NCI-H446 treated with DMSO at 0.1 percent for 48 hours (cell line): ENCODE results near the gene OR1E2.
"Not testable (repeated sequence)": the region's sequence is repeated elsewhere in the genome, so short reads cannot be mapped to it uniquely, and the experiment has no call there.

Experiments used
- DNase-seq: peaks from one replicate; lab custom pipeline; 2025; lab: John Stamatoyannopoulos, UW

The OR1E2 gene, protein sequence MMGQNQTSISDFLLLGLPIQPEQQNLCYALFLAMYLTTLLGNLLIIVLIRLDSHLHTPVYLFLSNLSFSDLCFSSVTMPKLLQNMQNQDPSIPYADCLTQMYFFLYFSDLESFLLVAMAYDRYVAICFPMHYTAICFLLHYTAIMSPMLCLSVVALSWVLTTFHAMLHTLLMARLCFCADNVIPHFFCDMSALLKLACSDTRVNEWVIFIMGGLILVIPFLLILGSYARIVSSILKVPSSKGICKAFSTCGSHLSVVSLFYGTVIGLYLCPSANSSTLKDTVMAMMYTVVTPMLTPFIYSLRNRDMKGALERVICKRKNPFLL

DNA sequence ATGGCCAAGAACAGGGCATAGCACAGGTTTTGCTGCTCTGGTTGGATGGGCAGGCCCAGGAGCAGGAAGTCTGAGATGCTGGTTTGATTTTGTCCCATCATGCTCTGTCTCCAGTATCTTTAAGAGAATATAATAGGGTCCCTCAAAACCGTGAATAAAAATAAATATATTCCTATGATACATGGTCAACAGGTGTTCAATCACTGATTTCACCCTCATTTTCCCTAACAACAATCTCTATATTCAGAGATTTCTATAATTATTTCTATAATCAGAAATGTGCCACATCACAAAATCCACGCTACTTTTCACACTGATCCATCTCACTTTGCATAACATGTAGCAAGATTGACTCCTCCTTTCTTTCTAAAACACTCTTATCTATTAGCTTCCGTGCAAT, at the start of gene OR1E2:
Gene OR1E2 (minus strand): TSS at position 101 of the 400 bp plus-strand sequence. CDS start 0 bp downstream, at position 101.
- no peak for DNase-seq

DNA sequence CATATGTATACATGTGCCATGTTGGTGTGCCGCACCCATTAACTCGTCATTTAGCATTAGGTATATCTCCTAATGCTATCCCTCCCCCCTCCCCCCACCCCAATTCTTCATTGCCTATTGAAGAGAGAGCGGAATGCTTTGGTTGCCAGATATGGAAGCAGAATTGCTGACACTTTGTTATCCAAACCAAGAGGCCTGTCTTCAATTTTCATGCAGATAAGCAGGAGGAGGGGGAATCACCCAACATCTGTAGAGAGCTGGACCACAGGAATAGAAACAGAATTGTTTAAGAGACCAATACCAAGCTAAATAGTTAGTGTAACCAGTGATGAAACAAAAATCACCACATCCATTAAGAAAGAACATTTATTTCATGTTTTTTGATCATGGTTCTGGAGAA, 49.2 kb upstream of the OR1E2 start:
- no peak for DNase-seq

DNA sequence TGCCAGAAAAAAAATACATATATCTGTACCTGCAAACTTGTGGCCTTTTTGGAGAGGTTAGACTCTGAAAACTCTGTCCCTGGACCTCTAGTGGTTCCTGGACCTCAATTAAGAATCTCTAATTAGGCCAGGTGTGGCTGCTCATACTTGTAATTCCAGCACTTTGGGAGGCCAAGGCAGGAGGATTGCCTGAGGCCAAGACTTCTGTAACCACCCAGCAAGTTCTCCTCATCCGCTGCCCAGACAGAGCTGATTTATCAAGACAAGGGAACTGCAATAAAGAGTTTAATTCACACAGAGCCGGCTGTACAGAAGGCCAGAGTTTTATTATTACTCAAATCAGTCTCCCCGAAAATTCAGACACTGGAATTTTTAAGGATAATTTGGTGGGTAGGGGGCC, 46.3 kb upstream of the OR1E2 start:
- no peak for DNase-seq

DNA sequence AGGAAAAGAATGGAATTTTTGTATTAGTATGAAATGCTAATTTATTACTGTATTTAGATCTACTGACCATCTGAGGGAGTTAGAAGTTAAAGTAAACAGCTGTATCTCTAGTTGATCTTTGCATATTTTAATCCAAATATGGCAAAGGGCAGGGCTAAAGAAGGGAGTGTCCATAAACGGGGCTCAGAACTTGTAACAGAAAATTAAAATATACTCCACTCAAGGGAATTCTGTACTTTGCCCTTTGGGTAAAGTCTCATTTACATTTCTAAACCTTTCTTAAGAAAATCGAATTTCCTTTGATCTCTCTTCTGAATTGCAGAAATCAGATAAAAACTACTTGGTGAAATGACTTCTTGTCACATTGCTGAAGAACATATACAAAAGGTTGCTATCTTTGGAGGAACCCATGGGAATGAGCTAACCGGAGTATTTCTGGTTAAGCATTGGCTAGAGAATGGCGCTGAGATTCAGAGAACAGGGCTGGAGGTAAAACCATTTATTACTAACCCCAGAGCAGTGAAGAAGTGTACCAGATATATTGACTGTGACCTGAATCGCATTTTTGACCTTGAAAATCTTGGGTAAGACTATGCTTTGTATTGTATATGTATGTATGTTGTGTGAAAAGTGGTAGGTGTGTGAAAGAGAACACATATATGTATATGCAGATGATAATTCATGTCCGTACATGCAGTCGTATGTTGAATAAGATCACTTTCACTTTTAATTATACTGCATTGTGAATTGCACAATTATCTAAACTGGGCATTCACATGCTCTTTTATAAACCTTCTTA, 42.4 kb upstream of the OR1E2 start, which contains the start of gene ASPA:
Gene ASPA (plus strand): TSS at position 186 of the 799 bp plus-strand sequence. CDS start 163 bp downstream, at position 349.
- no peak for DNase-seq

DNA sequence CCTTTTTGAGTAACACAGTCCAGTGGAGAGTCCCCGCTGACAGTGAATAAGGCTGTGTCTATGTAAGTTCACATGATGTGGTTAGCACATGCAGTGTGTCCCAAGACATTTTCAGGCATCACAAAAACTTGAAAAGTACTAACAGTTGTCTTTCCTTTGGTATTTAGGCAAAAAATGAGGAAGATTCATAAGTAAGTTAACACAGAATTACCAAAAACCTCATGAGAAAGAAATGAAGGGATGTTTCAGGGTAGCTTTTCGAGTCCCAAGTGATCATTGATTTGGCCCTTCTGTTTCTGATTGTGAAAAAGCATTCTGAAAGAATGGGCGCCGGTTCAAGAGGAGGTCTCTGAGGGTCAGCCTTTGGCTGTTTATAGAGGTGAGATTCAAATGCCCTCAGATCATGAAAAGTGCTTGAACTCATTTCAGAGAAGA, 41.6 kb upstream of the OR1E2 start:
- DNase-seq: no peak

DNA sequence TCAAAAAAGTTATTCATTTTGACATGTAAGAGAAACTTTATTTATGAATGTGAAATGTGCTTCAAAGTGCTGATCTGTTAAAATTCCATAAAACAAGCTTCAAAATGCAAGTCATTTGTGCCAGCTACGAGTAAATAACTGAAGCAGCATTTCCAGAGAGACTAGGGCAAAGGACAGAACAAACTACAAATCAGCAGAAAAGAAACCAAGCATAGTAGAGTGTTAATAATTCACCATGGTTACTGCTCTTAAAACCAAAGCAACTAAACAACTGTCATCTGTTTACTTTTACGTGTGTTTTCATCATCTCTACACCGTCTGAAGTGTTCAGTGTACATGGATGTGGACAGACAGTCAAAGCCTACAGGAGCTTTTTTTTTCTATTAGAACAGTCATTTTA, 40.6 kb upstream of the OR1E2 start:
- DNase-seq: no peak

DNA sequence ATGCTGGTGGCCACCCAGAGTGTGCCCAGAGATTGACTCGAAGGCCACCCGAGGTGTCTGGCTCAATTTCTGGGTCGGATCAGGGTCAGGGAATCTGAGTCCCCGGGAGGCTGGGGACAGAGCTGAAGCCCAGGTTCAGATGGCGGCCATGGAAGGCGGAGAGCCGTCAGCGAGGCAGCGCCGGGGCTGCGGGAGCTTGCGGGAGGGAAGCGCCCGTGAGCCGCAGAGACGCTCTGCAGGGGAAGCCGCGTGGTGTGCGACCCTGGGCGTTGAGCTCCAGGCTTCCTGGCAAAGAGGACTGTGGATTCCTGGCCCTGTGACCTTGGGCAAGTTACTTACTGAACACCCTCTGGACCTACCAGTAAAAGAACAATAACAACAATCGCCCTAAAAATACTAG, 38.5 kb upstream of the OR1E2 start:
- no peak for DNase-seq

DNA sequence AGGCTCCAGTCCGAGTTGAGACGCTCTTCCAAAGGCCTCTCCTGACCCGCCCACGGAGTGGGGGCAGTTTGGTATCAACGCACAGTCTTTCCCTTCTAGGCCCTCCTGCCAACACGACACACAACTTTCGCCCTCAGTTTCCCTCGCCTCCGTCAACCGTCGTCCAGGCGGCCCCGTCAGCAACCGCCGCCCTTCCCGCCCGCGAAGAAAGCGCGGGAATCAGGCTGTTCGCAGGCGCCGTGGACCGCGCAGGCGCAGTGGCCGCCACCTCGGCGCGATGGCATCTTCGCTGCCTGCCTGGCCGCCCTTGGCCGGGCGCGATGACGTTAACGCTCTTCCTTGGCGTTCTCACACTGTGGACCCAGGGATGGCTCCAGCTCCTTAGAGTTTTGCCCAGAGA, 38.0 kb upstream of the OR1E2 start, which contains the start of gene SPATA22:
Gene SPATA22 (minus strand): TSS at position 221 of the 400 bp plus-strand sequence. CDS start 2,494 bp downstream, outside the sequence.
- no peak for DNase-seq

DNA sequence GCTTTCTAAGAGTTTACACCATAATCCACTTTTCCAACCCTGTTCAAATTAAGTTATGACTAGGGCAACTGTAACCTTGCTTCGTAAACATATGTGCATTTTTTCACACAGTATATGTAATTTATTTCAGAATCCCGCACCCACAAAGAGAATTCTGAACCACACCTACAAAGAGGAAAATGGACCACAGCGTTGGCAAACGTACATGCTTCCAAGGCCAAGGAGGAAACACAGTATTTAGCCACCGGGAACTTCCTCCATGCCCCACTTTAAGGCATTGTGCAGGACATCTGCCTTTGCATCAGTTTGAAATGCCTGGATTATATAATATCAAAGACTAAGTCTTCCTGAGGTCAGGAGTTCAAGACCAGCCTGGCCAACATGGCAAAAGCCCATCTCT, 35.9 kb upstream of the OR1E2 start:
- no peak for DNase-seq

DNA sequence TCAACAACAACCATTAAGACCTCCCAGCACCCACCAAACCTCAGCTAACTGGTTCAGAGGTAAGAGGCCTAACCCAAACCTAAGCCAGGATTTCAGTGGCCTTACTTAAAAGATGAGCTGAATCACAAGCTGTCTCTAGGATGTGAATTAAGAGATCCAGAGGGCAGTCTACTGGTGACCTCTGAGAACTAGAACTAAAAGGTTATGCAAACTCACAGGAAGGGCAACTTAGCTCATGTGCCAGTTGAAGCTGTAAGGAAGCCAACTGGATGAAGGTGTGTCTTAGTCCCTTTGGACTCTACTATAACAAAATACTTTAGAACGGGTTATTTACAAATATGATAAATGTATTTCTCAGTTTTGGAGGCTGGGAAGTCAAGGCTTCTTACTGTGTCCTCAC, 32.7 kb upstream of the OR1E2 start:
- DNase-seq: not testable (repeated sequence)

DNA sequence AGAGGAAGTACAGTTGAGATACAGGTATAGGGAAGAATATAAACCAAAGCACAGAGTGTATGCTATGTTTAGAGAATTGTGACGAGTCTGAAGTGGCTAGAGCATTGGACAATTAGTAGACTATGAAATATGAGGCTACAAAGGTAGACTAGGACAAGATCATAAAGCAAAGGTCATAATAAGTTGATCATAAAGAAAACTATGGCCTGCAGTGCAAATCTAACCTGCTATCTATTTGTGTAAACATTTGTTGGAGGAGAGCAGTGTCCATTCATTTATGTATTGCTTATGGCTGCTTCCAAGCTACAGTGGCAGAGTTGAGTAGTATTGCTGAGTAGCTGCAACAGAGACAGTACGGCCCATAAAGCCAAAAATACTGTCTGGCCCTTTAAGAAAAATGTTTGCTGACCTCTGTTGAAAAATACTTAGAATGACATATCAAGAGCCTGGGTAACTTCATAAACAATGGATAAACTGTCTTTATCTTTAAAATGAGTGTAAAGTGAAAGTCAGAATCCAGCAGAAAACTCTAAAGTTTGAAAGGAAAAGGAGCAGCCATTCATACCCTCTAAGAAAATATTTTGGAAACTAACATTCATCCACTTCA, 14.5 kb upstream of the OR1E2 start:
- no peak for DNase-seq

DNA sequence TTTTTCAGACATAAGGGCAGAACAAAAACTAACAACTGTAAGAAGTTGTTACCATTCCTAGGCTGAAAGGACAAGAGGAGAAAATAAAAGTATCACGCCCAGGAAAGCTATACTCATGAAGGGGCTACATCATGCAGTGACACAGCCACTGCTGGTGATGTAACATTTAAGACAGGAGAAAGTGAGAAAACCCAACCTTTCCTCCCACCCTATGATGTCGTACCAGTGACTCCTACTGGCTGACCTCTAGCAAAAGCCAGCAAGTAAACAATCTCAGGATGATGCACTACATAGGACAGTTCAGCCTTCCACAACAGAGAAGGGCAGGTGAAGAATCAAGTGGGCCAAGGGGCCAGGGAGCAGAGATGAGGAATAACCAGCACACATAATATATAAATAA, 14.0 kb upstream of the OR1E2 start:
- no peak for DNase-seq

DNA sequence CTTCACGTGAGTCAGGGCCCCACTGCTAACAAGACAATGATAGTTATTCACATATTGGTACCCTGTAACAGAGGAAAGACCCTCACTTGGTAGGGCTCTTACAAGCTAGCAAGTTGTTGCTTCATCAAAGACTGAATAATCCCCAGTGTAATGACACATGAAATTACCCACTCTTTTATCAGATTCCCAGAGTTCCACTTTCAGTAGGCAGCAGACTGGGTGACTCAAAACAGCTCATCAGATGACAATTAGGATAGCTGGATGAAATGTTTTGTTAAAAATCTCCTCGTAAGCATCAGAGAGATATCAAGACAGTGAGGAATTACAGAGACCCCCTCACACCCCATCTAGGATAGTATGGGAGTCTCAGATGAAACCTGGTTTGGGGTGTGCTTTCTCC, 6.8 kb upstream of the OR1E2 start:
- no peak for DNase-seq

DNA sequence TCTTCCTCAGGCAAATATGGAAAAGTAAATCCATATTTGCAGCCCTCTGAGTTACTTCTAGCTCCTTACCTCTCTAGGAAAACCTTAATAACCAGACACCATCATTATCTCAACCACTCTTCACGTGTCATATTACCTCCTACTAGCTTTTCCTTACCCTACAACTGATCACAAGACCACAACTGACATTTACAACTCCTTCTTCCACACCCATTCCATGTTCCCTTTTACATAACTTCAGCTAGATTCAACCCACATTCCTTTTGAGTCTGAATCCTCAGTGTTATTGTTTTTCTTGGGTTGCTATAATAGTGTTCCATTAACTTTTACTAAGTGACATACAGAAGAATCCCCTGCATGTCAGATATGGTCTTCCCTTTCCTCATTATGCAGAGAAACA, 4.7 kb upstream of the OR1E2 start:
- DNase-seq: no peak

DNA sequence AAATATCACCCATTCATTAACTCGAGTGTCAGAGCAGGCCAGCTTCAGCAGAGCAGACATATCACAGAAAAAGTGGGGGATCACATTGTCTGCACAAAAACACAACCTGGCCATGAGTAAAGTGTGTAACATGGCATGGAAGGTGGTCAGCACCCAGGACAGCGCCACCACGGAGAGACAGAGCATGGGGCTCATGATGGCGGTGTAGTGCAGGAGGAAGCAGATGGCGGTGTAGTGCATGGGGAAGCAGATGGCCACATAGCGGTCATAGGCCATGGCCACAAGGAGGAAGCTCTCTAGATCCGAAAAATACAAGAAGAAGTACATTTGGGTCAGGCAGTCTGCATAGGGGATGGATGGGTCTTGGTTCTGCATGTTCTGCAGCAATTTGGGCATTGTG, 426 bp downstream of the OR1E2 start:
- not testable (repeated sequence) for DNase-seq

DNA sequence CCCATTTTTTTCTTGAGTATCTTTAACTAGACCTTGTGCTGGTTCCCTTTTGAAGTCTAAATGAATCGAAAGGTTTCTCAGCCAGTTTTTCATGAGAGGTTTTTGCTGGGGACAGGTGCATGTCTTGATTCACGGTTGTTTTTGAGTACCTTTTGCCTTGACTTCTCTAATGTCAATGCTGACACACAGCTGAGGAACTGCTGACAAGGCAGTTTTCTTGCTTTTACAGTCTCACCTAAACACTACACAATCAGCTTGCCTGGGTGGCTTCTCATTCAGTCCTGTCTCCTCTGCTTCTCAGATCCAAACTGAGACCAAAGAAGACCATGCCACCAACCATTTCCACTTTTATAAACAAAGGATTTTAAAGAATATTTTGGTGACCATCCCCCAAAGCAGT, 15.4 kb downstream of the OR1E2 start:
- DNase-seq: no peak

DNA sequence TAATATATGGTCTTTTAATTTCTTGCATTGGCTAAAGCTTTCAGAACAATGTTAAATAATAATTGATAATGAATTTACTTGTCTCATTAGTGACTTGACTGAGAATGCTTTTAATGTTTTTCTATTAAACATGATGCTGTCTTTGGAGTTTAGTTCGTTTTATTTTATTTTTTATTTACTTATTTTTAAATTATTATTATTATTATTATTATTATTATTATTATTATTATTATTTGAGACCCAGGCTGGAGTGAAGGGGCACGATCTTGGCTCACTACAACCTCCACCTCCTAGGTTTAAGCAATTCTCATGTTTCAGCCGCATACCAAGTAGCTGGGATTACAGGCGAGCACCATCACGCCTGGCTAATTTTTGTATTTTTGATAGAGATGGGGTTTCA, 18.0 kb downstream of the OR1E2 start:
- no peak for DNase-seq

DNA sequence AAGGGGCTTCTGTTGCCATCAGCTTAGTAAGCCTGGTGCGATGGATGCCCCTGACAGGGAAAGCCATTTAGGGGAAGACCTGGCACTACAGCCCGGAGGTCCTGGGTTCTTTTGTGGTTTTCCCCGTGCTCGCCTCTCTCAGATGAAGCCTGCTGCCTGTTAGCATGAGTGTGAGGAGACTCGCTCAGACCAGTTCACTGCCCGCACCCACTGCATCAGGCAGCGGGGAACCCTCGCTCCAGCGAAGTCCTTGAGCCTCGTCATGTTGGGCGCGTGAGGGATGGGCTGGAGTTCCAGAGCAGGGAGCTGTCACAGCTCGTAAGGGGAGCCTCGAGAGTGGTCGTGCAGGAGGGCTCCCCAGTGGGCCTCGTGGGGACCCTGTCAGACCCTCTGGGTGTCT, 21.4 kb downstream of the OR1E2 start:
- not testable (repeated sequence) for DNase-seq

DNA sequence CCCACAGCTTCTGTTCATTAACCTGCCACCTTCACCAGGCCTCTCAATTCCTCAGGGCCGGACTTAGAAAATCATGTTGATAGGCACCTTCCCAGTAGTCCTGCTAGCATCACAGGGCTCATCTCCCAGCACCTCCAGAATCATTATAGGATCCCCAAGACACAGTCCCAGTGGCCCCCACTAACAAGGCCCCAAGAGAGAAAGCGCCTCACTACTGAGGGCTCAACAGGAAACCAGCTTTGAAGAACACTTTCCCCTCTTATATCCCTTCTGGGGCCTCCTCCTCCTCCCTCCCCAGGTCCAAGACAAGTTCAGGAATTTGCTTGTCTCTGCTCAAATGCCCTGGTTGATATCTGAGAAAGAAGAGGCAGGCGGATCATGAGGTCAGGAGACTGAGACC, 22.6 kb downstream of the OR1E2 start, which contains the start of gene OR3A3:
Gene OR3A3 (plus strand): TSS at position 301 of the 400 bp plus-strand sequence.
- no peak for DNase-seq

DNA sequence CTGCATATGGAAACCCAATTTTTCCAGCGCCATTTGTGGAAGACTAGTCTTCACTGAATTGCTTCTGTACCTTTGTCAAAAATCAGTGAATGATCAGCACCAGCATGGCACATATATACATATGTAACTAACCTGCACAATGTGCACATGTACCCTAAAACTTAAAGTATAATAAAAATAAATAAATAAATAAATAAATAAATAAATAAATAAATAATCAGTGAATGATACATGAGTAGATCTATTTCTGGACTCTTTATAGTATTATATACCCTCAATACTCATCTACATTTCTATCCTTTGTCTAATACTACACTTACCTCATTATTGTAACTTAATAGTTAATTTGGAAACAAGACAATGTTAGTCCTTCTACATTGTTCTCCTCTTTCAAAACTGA, 29.8 kb downstream of the OR1E2 start:
- DNase-seq: not testable (repeated sequence)

DNA sequence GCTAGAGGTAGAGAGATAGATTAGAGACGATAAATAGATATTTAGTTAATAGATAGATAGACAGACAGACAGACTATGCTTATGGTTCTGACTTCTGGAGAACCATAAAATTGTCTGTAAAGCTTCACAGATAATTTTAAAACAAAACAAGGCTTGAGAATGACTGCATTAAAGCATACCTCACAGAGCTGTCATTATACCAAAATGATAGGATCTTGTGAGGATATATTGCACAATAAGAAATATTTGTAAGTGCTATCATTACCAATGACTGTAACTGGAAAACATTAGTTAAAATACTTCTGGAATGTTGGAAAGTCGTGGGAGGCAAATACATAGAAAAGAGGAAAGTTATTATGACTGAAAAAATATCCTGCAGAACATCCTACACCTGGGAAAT, 31.9 kb downstream of the OR1E2 start:
- DNase-seq: no peak

DNA sequence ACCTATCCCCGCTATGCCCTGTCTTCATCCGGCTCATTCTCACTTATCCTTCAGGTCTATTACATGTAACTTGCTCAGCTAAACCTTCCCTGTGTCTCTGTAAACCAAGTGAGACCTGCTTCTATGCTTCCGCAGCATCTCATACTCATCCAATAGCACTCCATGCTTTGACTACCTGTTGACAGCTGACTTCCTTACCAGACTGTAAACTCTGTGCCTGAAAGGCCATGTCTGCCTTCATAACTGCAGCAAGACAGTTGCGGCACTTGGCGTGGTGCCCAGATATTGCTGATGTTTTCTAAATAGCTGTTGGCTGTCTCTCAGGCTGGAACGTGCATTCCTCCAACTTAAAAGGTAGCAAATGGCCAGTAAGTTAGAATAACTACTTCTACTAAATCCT, 33.6 kb downstream of the OR1E2 start:
- no peak for DNase-seq

DNA sequence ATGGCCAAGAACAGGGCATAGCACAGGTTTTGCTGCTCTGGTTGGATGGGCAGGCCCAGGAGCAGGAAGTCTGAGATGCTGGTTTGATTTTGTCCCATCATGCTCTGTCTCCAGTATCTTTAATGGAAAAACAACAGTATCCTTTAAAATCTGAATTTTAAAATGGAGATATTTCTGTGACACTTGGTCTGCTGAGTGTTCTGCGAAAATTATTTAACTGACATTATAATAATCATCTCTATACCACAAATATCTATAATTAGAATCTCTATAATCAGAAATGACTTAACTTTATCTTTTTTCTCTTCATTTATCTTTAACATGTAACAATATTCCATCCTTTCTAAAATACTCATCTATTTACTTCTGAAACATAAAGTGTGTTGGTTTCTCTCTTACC, 35.3 kb downstream of the OR1E2 start, which contains the start of gene OR1E1:
Gene OR1E1 (minus strand): TSS at position 101 of the 400 bp plus-strand sequence. CDS start 0 bp downstream, at position 101.
- no peak for DNase-seq
